HG03103 (cell line): ENCODE measurements around the gene SNTG2.

Source experiments
- ATAC-seq: cut with Tn5 transposase; IDR thresholded peaks from one replicate; pipeline ENCODE4 v1.9.1; 2021; ENCODE audit warnings: low read depth; ENCODE audit not compliant: unreplicated experiment

SNTG2 gene

DNA sequence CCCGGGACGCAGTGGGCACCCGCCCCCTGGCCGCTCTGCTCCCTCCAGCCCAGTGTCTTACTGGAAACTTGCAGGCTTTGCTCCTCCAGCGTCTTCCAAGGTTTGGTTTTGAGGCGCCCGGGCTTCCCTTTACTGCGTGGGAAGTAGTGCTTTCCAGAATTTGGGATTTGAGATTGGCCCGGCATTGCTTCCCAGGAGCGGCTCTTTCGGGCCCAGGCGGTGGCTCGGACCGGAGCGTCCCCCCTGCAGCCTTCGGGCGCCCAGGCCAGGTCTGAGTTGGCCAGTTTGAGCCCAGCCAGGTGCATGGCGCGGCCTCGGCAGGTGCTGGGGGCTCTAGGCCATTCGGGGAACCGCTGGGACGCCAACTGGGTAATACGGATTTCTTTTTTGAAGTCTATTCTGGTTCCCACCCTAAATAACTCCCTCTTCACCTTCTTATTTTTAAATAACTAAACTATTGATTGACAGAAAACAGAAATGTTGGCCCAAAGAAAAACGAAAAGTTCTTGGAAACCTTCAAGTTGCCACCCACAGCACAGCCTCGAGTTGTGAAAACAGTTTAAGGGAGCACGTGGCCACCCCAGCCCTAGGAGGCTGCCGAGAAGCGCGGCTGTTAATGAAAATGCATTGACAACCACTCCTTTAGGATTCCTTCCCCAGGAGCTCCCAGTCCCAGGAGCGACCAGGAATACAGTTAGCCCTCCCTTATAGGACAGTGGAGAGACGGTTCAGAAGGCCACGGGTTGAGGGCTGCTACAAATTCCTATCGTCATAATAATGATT, 766 bp downstream of the SNTG2 start:
- no peak for ATAC-seq

- no peak for ATAC-seq
These were observed 2.8 kb downstream of the SNTG2 start for GRCh38 chr2:953408-953807.

DNA sequence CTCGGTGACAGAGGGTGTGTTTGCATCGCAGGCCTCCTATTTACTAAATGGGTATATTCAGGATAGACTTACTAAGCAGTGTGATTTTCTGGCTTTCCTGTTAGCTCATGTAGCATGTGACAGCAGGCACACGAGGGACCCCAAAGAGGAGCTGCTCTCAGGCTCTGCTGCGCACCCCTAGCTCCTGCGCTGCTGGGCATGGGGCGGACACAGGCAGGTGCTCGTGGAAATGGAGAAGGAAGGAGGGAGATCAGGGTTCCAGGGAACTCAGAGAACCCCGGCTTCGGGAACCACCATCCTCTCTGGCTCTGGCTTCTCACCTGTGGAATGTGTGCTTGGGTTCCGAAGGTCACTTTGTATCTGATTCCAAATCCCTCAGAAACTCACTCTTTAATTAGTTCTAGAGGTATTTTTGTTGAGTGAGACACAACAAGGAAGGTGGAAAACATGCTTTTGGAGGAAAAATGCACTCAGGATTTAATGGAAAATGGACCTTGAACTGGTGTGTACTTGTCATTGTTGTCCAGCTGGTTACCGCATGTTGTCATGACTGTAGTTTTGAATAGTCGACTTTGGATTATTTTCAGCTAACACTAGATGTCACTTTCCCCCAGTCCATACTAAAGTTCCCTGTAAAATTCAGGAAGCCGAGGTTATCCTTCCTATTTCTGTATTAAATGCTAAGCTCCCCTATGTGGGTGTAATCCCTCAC, 3.5 kb downstream of the SNTG2 start:
- no peak for ATAC-seq

- no peak for ATAC-seq
These were observed 4.0 kb downstream of the SNTG2 start for GRCh38 chr2:954687-955000.

- ATAC-seq, result no peak
These were observed 5.4 kb downstream of the SNTG2 start for GRCh38 chr2:955829-956731.

DNA sequence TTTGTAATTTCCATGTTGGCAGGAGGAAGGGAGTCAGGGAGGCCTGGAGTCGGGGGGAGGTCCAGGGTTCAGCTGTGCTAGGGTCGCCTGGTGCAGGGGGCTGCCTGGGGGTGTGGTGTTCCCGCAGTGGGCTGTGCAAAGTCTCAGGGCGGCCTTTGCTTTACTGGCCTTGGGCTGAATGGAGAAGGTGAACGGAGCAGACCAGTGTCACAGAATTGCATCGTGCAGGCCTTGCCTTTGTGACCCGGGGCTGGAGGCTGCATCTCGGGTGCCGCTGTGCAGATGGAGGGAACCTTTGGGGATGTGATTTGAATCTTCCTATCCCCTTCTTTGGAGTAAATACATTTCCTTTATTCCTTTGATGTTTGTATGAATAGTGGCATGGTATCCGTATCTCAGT, 8.8 kb downstream of the SNTG2 start:
- no peak for ATAC-seq

DNA sequence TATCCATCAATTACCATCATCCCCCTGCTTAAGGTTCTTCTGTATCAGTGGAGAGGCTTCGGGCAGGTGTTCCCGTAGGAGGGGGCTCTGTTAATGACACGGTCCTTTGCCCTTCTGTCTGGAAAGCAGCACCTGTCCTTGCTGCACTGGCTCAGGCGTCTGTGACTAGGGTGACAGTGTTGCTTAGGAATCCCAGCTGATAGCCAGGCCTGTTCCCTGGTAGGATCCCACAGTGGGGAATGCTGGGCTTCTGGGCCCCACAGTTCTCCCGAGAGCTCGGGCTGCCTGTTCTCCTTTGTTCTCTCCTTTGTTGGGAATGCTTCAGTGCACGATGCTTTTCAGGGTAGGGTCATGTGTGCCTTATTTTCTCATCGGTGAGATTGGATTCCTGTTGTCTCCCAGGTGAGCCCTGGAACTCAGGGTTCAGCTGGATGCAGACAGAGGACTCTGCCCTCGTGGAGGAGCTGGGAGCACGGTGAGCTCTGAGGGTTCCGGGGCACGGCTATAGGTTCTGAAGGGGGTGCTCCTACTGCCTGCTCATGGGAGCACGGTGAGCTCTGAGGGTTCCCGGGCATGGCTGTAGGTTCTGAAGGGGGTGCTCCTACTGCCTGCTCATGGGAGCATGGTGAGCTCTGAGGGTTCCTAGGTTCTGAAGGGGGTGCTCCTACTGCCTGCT, 9.6 kb downstream of the SNTG2 start:
- ATAC-seq, result no peak

DNA sequence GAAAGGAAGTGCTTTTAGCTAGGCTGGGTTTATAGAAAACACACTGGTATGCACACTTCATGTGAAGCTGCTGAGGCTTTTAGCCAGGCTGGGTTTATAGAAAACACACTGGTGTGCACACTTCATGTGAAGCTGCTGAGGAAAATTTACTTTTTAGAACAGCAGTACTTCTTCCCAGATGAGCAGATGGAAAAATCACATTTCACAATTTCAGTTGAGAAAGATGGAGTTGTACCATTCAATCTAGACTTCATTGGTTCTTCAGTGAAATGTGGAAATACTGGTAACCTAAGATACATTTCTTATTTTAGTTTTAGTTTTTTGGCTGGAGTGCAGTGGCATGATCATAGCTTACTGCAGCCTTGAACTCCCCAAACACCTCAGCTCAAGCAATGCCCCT, 11.1 kb downstream of the SNTG2 start:
- ATAC-seq, result no peak

- ATAC-seq, result no peak
These were observed 13.2 kb downstream of the SNTG2 start for GRCh38 chr2:963876-964275.

DNA sequence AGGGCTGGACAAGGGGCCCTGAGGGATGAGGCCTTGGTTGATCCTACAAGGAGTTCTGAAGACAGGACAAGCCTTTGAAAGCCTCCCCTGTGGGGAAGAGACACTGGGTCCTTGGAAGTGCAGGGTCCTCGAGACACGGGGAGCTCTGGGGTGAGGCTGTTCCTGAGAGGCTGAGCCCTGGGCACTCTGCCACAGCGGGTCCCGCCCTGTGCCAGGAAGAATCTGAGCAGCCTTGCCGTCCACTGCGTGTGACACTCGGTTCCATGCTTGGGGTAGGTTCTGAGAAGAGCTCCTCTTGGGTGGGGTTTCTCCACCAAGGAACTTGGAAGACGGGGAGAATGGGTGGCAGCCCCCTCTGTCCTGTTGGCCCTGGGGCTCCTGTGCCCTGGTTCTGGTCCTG, 13.9 kb downstream of the SNTG2 start:
- no peak for ATAC-seq

GRCh38 chr2:965640-966147, 15.0 kb downstream of the SNTG2 start:
- ATAC-seq, result no peak

DNA sequence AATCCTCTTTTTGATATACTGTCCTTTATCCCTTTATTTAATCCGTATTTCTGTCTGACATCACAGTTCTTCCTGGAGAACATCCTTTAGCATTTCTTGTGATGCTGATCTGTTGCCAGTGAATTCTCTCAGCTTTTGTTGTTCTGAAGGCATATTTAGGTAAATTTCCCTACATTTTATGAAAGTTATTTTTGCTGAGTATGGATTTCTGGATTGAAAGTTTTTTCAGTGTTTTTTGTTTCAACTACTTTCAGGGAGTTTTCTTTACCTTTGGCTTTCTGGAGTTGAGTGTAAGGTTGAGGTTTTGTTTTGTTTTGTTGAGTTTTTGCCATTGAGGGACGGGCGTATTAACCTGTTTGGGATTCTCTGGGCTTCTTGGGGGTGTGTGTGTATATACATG, 22.5 kb downstream of the SNTG2 start:
- ATAC-seq, result no peak

- ATAC-seq, result peak; percentile 97
These were observed 23.4 kb downstream of the SNTG2 start for GRCh38 chr2:974054-974453.

GRCh38 chr2:974502-974901, 23.9 kb downstream of the SNTG2 start:
- peak; percentile 17 for ATAC-seq

- ATAC-seq, result no peak
These were observed 24.4 kb downstream of the SNTG2 start for GRCh38 chr2:975095-975494.

DNA sequence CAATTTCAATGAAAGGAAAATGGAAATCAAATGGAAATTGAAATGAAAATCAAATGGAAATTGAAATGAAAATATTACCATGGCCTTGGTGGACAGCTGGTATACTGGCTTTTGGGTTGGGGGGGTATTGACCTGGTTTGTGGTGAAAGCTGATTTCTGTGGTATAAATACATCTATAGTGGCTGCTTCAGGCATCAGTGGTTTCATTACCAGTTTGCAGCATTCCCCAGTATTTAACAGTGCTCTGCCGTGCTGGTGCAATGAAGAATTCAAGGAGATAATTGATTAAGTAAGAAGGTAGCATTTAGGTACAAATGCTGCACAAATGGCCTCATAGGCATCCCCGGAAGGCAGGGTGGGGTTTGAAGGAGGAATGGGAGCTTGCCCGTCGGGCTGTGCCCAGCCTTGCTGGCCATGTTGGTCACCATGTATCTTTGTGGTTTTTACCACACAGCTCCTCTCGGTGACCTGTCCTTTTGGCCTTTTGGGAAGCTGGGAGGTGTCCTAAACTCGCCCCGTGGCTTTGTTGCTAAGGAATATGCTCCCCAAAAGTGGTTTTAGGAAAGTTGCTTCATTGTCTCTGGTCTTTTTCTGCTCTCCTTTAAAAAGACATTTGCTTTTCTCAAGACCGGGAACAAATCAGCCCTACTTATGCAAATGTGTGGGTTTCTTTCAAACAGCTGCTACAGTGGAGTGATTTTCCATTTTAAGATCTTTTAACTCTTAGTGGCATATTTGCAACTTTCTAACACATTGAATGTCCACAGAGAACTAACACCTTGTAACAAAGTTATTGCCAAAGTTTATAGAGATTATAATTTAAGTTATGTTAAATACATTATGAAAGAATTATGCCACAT, 28.6 kb downstream of the SNTG2 start:
- peak; percentile 59 for ATAC-seq

- no peak for ATAC-seq
These were observed 29.5 kb downstream of the SNTG2 start for GRCh38 chr2:980176-980575.

DNA sequence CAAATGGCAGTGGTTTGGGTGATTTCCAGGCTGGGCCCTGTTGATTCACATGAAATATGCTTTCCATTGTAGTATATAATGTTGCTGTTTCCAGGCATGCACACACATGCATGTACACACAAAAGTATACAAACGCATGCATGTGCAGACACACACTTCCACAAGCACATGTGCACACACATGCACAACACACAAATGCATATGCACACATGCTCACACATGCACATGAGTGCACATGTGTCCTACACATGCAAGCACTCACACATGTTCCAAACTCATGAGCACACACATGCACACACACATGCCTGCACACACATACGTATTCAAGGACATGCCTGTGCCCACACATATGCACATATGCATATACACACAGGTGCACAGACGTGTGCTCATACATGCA, 30.6 kb downstream of the SNTG2 start:
- ATAC-seq, result no peak

- ATAC-seq, result no peak
These were observed 31.1 kb downstream of the SNTG2 start for GRCh38 chr2:981759-982158.
